ENCODE data around the gene WWOX.

WWOX gene

GRCh38 chr16:78955206-78955605 lies 855.8 kb downstream of the WWOX start:
- no peak for DNase-seq (ENCODE audit: low read depth)
- no peak for TF ChIP-seq CTCF (IDR thresholded peaks at IDR 0.05; ENCODE audit: control insufficient read depth, extremely low read depth, insufficient read depth)
- H3K4me3 ChIP-seq (ENCODE audit: low read depth, low read length): no peak overlapping the region

DNA sequence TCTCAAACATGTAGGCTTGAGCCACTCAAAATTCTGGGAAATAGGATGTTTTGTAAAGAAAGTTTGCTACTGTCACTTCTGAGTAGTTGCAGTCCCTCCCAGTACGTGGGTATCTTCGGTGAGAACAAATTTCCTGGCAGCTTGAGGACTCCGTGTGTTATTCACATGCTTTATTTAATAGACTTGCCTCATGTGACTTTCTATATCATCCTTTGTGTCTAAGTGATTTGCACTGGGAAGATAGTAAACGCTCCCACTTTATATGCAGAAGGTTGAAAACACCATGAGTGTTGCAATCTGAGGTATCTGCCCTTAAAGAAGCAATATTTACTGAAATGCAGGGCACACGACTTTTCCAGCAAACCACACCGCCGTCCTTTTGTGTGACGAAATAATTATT lies 857.4 kb downstream of the WWOX start:
- no peak for DNase-seq (ENCODE audit: low read depth)
- TF ChIP-seq CTCF (IDR thresholded peaks at IDR 0.05; ENCODE audit: control insufficient read depth, extremely low read depth, insufficient read depth): no peak
- H3K4me3 ChIP-seq (ENCODE audit: low read depth, low read length): no peak overlapping the region

- no peak for TF ChIP-seq CTCF (IDR thresholded peaks at IDR 0.05; ENCODE audit: control insufficient read depth, extremely low read depth, insufficient read depth)
- H3K4me3 ChIP-seq (ENCODE audit: low read depth, low read length): no peak overlapping the region
- no peak for DNase-seq (ENCODE audit: low read depth)
Observed at GRCh38 chr16:78957317-78958100, 858.1 kb downstream of the WWOX start.

DNA sequence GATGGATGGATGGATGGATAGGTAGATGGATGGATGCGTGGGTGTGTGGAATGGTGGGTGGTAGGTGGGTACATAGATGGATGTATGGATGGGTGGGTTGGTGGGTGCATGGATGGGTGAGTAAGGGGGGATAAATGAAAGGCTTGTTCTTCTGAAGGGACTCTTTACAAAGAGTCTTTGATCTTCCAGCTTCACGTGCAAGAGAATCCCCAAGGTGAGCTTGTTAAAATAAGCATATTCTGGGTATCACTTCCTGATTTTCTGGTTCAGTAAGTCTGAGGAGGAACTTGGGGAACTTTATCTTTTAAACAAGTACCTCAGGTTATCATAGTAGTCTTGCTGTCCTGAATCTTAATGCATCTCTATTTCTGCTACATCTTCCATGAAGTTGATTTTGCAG lies 862.0 kb downstream of the WWOX start:
- H3K4me3 ChIP-seq (ENCODE audit: low read depth, low read length): no peak overlapping the region
- no peak for TF ChIP-seq CTCF (IDR thresholded peaks at IDR 0.05; ENCODE audit: control insufficient read depth, extremely low read depth, insufficient read depth)
- no peak for DNase-seq (ENCODE audit: low read depth)

- no peak for DNase-seq (ENCODE audit: low read depth)
- no peak overlapping the region for H3K4me3 ChIP-seq (ENCODE audit: low read depth, low read length)
- no peak for TF ChIP-seq CTCF (IDR thresholded peaks at IDR 0.05; ENCODE audit: control insufficient read depth, extremely low read depth, insufficient read depth)
Observed at GRCh38 chr16:78962457-78962929, 863.0 kb downstream of the WWOX start.

DNA sequence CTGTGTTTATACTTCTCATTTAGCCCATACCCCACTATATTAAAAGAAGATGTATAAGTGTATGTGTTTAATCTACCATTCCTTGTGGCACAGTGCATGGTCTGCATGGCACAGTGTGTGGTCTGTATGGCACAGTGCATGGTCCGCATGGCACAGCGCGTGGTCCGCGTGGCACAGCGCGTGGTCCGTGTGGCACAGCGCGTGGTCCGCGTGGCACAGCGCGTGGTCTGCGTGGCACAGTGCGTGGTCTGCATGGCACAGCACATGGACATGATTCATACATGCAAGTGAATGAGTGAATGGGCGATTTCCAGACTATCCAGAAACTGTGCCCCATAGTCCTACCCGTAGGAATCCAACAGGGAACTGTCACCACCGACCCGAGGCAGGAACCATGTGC lies 868.5 kb downstream of the WWOX start:
- DNase-seq (ENCODE audit: low read depth): no peak
- TF ChIP-seq CTCF (IDR thresholded peaks at IDR 0.05; ENCODE audit: control insufficient read depth, extremely low read depth, insufficient read depth): no peak
- H3K4me3 ChIP-seq (ENCODE audit: low read depth, low read length): no peak overlapping the region

DNA sequence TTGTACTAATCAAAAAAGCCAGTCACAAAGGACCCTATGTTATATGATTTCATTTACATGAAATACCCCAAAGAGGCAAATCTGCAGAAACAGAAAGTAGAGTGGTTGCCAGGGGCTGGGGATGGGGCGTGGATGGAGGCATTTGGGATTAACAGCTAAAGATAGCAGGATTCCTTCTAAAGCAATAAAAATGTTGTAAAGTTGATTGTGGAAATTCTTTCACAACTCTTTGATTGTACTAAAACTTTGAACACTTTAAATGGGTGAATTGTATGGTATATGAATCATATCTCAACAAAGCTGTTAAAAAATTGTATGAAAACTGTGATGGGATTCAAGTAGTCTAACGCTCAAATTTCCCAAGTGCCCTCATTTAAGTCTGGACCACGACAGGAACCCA lies 870.3 kb downstream of the WWOX start:
- H3K4me3 ChIP-seq (ENCODE audit: low read depth, low read length): no peak overlapping the region
- DNase-seq (ENCODE audit: low read depth): no peak
- no peak for TF ChIP-seq CTCF (IDR thresholded peaks at IDR 0.05; ENCODE audit: control insufficient read depth, extremely low read depth, insufficient read depth)

Data from LNCaP clone FGC (cell line).